ENCODE data around the gene ATXN1.

DNA sequence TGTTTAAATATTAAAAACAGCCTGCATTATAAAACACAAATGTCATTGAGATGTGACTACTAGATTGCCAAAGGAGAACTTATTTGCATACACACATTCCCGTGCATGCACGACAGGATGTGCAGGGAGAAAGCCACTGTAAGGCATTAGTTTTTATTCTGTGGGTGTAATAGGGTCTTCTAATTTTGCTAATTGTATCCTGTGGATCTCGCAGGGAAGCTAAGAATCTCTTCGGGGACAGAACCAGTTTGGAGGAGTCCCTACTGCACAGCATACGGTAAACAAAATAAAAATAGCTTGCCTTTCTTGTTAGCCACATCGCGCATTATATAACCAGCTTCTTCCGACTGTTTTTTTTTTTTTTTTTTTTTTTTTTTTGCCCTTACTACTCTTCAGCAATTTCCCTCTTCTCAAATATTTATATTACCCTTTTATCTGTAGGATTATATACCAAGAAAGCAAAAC is 2.0 kb downstream of the ATXN1 start:
- no peak for TF ChIP-seq POLR2AphosphoS5 (IDR thresholded peaks at IDR 0.05)
- TF ChIP-seq, protein P1, sequence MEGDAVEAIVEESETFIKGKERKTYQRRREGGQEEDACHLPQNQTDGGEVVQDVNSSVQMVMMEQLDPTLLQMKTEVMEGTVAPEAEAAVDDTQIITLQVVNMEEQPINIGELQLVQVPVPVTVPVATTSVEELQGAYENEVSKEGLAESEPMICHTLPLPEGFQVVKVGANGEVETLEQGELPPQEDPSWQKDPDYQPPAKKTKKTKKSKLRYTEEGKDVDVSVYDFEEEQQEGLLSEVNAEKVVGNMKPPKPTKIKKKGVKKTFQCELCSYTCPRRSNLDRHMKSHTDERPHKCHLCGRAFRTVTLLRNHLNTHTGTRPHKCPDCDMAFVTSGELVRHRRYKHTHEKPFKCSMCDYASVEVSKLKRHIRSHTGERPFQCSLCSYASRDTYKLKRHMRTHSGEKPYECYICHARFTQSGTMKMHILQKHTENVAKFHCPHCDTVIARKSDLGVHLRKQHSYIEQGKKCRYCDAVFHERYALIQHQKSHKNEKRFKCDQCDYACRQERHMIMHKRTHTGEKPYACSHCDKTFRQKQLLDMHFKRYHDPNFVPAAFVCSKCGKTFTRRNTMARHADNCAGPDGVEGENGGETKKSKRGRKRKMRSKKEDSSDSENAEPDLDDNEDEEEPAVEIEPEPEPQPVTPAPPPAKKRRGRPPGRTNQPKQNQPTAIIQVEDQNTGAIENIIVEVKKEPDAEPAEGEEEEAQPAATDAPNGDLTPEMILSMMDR (IDR thresholded peaks at IDR 0.05), result no peak
- no peak for TF ChIP-seq POLR2A (IDR thresholded peaks at IDR 0.05)
- no peak for TF ChIP-seq EP300 (IDR thresholded peaks at IDR 0.05)

Measured in gastroesophageal sphincter (tissue), 3 donors.